ENCODE results near the gene HEY2.
"Not testable (repeated sequence)": the region's sequence is repeated elsewhere in the genome, so short reads cannot be mapped to it uniquely, and the experiment has no call there.

The HEY2 gene

DNA sequence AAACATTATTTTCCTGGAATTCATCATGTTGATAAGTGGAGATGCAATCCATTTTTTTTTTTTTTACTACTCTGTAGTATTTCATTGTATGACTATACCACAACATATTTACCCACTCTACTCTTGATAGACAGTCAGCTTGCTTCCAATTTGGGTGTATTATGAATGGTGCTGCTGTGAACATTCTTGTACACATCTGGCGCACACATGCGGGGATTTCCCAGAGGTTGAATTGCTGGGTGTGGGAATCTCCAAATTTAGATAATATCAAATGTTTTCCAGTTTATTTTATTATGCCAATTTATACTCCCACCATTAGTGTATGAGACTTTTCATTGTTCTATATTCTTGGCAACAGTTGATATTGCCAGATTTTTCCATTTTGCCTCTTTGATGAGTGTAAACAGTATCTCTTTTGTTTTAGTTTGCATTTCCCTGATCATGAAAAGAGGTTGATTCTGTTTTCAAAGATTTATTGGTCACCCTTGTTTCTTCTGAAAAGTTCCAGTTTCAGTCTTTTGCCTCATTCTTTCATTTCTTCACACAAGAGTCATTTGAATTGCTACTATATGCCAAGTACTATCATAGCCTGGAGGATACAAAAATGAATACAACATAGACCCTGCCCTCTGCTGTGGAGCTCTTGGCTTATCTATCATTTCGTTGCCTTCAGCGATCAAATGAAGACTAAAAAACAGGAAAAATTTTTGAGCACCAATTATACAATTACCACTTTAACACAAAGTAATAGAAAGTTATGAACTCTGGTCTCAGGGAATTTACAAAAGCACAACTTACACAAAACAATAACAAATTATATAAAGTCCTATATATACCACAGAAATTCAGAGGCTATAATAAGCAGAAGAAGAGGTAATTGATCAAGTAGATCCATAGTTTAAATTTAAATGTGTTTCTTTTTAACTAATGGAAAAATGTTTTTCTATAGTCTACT is 24.2 kb downstream of the HEY2 start:
- DNase-seq (ENCODE audit: low read depth): peak; percentile 66
- TF ChIP-seq, protein P1, sequence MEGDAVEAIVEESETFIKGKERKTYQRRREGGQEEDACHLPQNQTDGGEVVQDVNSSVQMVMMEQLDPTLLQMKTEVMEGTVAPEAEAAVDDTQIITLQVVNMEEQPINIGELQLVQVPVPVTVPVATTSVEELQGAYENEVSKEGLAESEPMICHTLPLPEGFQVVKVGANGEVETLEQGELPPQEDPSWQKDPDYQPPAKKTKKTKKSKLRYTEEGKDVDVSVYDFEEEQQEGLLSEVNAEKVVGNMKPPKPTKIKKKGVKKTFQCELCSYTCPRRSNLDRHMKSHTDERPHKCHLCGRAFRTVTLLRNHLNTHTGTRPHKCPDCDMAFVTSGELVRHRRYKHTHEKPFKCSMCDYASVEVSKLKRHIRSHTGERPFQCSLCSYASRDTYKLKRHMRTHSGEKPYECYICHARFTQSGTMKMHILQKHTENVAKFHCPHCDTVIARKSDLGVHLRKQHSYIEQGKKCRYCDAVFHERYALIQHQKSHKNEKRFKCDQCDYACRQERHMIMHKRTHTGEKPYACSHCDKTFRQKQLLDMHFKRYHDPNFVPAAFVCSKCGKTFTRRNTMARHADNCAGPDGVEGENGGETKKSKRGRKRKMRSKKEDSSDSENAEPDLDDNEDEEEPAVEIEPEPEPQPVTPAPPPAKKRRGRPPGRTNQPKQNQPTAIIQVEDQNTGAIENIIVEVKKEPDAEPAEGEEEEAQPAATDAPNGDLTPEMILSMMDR (conservative IDR thresholded peaks at IDR 0.05; ENCODE audit: low read length): no peak
- H3K4me3 ChIP-seq (ENCODE audit: low read length): no peak overlapping the region

DNA sequence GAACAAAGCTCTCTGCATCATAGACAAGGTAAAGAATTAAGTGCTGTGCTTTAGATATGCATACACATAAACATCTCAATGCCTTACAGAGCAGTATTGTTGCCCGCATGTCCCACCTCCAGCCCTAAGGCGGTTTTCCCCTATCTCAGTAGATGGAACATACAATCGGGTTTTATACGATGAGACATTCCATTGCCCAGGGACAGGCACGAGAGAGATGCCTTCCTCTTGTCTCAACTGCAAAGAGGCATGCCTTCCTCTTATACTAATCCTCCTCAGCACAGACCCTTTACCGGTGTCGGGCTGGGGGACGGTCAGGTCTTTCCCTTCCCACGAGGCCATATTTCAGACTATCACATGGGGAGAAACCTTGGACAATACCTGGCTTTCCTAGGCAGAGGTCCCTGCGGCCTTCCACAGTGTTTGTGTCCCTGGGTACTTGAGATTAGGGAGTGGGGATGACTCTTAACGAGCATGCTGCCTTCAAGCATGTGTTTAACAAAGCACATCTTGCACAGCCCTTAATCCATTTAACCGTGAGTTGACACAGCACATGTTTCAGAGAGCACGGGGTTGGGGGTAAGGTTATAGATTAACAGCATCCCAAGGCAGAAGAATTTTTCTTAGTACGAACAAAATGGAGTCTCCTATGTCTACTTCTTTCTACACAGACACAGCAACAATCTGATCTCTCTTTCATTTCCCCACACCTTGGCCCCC is 26.8 kb downstream of the HEY2 start:
- DNase-seq (ENCODE audit: low read depth); H3K4me3 ChIP-seq (ENCODE audit: low read length): not testable (repeated sequence)

DNA sequence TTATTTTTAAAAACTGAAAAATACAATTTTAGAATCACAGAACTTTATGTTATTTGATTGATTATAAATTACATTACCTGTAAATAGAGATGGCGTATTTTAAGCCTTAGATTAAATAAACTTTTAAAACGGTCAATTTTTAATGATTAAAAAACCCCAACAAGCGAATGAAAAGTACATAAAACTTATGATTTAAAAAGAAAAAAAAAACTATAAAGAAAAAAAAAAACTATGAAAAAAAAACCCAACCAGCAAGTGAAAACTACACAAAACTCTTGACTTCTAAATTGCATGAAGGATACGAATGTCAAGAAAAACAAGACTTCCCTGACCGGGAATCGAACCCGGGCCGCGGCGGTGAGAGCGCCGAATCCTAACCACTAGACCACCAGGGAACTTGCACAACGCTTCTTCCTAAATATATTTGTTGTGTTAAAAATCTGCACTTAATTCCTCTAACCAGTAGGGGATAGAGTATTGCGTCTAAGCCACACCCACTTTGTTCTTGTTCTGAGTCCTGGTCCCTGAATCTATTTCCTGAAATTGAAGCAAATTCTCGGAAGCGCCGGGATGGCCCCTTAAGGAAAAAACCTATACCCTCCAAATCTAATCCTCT is 30.6 kb downstream of the HEY2 start:
- H3K4me3 ChIP-seq (ENCODE audit: low read length): peak overlapping the region; percentile 79
- DNase-seq (ENCODE audit: low read depth): peak; percentile 91
- TF ChIP-seq, protein P1 (conservative IDR thresholded peaks at IDR 0.05; ENCODE audit: low read length): peak; percentile 48

DNA sequence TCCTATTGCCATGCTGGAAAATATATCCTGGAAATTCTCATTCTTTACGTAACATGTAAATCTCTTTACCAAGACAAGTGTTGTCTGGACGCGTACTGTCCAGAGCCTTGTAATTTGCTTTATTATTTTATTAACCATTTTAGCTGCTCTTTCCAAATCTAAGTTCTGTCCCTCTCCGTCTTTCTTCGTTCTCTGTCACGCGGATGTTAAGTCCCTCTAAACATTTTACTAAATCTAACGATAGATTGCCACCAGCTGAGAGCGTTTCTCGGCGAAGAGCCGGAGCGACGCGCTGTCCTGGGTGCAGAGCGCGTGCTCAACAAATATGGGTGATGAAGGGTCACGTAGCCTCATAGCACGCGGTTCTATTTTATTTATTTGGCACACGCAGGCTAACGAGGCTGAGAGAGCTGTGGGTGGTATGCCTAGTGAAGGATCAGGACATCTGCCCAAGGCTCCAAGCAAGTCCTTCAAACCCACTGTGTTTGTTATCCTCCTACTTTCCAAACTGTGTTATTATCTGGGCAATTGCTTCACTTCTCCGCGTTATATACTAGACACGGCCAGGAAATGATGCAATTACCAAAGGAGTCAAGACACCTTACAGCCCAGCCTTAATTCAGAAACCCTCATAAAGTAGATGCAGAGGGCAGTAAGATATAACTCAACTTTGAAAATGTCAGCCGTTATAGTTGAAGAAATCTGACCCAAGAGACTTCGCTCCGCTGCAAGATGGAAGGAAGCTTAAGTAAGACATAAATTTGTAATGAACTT is 31.3 kb downstream of the HEY2 start:
- peak; percentile 83 for DNase-seq (ENCODE audit: low read depth)
- peak overlapping the region; percentile 79 for H3K4me3 ChIP-seq (ENCODE audit: low read length)
- TF ChIP-seq, protein P1 (conservative IDR thresholded peaks at IDR 0.05; ENCODE audit: low read length): no peak

DNA sequence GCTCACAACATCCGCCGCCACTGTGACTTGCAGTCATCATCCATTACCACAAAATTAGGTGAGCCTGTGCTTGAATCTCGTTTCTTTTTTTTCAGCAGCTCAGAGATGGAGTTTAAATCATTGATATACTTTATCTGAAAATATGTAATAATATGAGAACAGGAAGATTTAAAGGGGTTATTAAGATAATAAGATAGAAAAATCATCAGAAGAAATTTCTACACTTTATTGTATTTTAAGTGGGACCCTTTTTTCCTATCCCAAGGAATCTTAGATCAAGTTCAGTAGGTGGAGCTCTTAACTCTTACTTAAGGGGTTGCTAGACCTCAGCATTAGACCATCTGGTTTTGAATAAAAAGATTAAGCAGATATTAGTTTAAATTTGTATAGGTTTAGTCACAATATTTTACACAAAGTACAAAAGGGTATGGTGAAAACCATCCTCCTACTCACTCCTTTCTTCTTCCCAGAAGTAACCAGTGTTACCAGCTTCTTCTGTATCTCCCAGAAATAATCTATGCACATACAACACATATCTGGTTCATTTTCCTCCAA is 32.0 kb downstream of the HEY2 start:
- TF ChIP-seq, protein P1 (conservative IDR thresholded peaks at IDR 0.05; ENCODE audit: low read length): peak; percentile 39
- peak overlapping the region; percentile 79 for H3K4me3 ChIP-seq (ENCODE audit: low read length)
- peak; percentile 31 for DNase-seq (ENCODE audit: low read depth)

DNA sequence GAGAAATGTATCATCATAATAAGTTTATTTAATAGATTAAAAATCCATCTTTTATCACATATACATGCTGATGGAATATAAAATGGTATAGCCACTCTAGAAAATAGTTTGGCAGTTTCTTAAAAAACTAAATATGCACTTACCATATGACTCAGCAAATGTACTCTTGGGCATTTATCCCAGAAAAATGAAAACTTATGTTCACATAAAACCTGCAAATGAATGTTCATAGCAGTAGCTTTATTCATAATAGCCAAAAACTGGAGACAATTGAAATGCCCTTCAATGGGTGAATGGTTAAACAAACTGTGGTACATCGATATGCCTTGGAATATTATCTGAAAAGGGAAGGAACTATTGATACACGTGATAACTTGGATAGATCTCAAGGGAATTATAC is 34.9 kb downstream of the HEY2 start:
- TF ChIP-seq, protein P1 (conservative IDR thresholded peaks at IDR 0.05; ENCODE audit: low read length): no peak
- H3K4me3 ChIP-seq (ENCODE audit: low read length): no peak overlapping the region
- DNase-seq (ENCODE audit: low read depth): peak; percentile 25
